Astrocyte of the spinal cord (primary cell): ENCODE measurements around the gene CSK.

Experiments used
- DNase-seq: peaks from one replicate; pipeline ENCODE4 v3.0.0; 2011; ENCODE audit warnings: low read depth, low spot score
- H3K4me3 ChIP-seq: 2 replicates; pipeline ENCODE4 v1.5.1; 2011; ENCODE audit warnings: low read depth, mild to moderate bottlenecking, low read length, moderate library complexity
- in situ Hi-C: cut with HindIII; loops from 2 replicates; pipeline ENCODE4 v1.10.0; 2017; ENCODE audit warnings: low sequenced_read_pairs
- TF ChIP-seq, protein P1 (sequence below): IDR thresholded peaks from 2 replicates; pipeline ENCODE4 v1.5.1; 2012; ENCODE audit warnings: low read depth, mild to moderate bottlenecking, low read length, inconsistent platforms

Gene CSK

GRCh38 chr15:74822233-74822632, 40.4 kb downstream of the CSK start:
- in situ Hi-C loops = no loop called here

GRCh38 chr15:74823324-74823723, 41.4 kb downstream of the CSK start:
- in situ Hi-C loops = no loop called here
- TF ChIP-seq, protein P1, sequence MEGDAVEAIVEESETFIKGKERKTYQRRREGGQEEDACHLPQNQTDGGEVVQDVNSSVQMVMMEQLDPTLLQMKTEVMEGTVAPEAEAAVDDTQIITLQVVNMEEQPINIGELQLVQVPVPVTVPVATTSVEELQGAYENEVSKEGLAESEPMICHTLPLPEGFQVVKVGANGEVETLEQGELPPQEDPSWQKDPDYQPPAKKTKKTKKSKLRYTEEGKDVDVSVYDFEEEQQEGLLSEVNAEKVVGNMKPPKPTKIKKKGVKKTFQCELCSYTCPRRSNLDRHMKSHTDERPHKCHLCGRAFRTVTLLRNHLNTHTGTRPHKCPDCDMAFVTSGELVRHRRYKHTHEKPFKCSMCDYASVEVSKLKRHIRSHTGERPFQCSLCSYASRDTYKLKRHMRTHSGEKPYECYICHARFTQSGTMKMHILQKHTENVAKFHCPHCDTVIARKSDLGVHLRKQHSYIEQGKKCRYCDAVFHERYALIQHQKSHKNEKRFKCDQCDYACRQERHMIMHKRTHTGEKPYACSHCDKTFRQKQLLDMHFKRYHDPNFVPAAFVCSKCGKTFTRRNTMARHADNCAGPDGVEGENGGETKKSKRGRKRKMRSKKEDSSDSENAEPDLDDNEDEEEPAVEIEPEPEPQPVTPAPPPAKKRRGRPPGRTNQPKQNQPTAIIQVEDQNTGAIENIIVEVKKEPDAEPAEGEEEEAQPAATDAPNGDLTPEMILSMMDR = no peak

More at GRCh38 chr15:74822233-74822632, 40.4 kb downstream of the CSK start:
- TF ChIP-seq, protein P1 = no peak
- DNase-seq = no peak
- H3K4me3 ChIP-seq = no peak overlapping the region

GRCh38 chr15:74824976-74825375, 43.1 kb downstream of the CSK start:
- DNase-seq = no peak
- in situ Hi-C loops = no loop called here
- TF ChIP-seq, protein P1 = no peak
- no peak overlapping the region for H3K4me3 ChIP-seq

More at GRCh38 chr15:74823324-74823723, 41.4 kb downstream of the CSK start:
- no peak for DNase-seq
- H3K4me3 ChIP-seq = no peak overlapping the region

GRCh38 chr15:74825866-74826265, 44.0 kb downstream of the CSK start:
- H3K4me3 ChIP-seq = no peak overlapping the region
- no peak for DNase-seq
- TF ChIP-seq, protein P1 = no peak
- in situ Hi-C loops = no loop called here

DNA sequence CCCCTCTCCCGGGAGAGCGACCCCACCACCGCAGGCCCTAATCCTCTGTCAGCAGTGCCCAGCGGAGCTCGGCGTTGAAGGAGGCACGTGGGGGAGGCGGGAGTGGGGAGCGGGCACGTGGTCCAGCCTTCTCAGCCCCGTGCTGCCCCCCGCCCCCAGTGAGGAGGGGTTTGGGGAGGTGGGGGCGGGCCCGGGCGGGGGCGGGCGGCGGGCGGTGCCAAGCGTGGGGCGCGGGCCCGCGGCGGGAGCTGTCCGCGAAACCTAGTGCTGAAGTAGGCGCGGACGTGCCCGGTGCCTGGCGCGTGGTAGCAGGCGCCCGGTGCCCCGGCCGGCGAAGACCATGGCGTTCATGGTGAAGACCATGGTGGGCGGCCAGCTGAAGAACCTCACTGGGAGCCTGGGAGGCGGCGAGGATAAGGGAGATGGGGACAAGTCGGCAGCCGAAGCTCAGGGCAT, 44.5 kb downstream of the CSK start, which contains the start of gene CPLX3:
CPLX3 (plus strand) TSS at position 264 of the 456 bp plus-strand sequence; CDS start at position 341, 77 bp downstream.
- TF ChIP-seq, protein P1 = no peak
- H3K4me3 ChIP-seq = no peak within 1 kb of the TSS
- in situ Hi-C loops = no loop called here
- DNase-seq = no peak

DNA sequence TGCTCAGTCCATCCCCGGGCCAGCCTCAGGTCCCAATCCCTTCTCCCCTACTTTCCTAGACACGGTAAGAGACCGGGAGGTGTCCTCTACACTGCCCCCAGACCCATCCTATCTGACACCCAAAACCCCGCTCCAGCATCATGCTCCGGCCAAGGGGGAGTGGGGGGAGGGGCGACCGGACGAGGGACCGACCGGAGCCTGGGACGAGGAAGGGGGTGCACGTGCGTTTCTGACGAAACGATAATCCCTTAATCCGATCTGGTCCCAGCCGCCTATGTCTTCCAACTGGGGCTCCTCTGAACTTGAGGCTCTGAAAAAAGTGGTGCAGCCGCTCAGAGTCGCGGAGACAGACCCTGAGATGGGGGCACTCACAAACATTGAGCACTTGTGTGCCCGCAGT, 45.0 kb downstream of the CSK start:
- no peak for DNase-seq
- TF ChIP-seq, protein P1 = no peak
- in situ Hi-C loops = no loop called here
- no peak overlapping the region for H3K4me3 ChIP-seq
